Activated CD8-positive, alpha-beta memory T cell treated with anti-CD3 and anti-CD28 coated beads, Interleukin-2, amount 50 U/mL, for 24 hours (primary cell): ENCODE data around the gene TSEN2.
"Not testable (repeated sequence)": the region's sequence is repeated elsewhere in the genome, so short reads cannot be mapped to it uniquely, and the experiment has no call there.

ENCODE experiments used
- DNase-seq: peaks from one replicate; pipeline ENCODE4 v3.0.0-alpha.2; 2020; ENCODE audit errors: extremely low read depth

The TSEN2 gene

GRCh38 chr3:12452361-12453330 is 31.6 kb upstream of the TSEN2 start:
- DNase-seq = no peak

DNA sequence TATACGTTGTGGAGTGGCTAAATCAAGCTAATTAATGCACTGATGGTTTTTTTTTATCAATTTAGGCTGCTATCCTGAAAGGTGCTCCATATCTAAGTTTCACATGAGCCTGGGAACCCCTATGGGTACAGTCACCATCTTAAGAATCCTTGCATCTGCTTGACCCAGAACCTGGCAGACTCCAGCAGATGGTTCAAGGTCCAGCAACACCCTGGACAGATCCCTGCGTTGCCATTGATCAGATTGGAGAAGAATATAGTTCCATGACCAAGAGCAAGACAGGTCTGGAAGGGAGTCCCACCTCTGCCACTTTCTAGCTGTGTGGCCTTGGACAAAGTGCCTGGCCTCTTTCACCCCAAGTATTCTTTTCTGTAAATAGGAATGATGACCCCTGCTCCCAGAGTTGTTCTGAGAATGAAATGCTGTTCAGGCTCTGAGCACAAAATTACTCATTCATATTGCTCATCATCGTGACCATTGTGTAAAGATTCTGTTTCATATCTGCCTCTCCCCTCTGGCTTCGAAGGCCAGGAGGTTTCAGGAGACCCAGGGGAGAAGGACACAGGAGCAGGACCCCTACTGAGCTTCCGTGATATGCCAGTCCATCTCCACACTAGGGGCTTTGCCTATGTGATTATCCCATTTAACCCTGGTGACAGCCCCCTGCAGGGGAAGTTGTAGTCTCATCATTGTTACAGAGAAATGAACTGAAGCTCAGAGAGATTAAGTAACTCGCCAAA is 30.0 kb upstream of the TSEN2 start:
- no peak for DNase-seq

DNA sequence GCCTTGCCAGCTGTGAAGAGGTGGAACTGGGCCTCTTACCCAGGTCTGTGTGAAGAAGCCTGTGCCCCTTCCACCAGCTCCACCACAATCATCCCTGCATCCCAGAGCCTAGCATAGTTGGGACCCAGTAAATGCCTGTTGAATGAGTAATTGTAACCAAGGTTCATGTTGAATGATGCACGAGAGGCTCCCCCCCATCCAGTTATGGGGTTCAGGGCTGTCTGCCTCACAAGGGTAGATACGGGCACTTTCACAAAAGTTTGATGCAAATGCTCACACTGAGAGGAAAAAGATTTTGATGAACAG is 29.5 kb upstream of the TSEN2 start:
- no peak for DNase-seq

GRCh38 chr3:12455740-12456139 is 28.5 kb upstream of the TSEN2 start:
- DNase-seq = no peak

GRCh38 chr3:12456441-12456840 is 27.8 kb upstream of the TSEN2 start:
- DNase-seq = no peak

- not testable (repeated sequence) for DNase-seq
Measured at GRCh38 chr3:12457380-12457779, 26.9 kb upstream of the TSEN2 start.

GRCh38 chr3:12458901-12459300 is 25.4 kb upstream of the TSEN2 start:
- no peak for DNase-seq

- DNase-seq = no peak
Measured at GRCh38 chr3:12460127-12460526, 24.2 kb upstream of the TSEN2 start.

DNA sequence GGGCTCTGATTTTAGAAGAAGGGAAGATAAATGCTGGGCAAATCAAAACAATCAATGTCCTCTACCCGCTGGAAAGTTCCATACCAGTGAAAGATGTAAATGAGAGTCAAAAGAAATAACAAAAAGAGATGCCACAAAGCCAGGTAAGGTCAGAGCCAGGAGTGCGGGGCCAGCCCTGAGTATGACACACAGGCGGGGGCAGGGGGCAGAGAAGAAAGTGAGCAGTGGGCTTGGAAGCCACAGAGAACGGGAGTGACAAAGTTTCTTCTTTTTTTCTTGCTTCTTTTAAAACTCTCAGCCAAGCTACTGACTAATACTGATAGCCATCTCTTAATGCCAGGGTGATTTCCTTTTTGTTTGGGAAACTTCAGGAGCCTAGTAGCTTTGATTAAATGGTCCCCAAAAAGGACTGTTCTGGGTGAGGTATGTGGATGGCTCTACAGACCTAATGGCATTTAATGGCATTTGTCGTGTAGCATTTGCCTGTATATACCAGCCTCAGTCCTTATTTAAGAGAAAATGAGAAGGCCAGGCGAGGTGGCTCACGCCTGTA is 23.1 kb upstream of the TSEN2 start:
- no peak for DNase-seq

- no peak for DNase-seq
Measured at GRCh38 chr3:12462159-12462947, 21.9 kb upstream of the TSEN2 start.

DNA sequence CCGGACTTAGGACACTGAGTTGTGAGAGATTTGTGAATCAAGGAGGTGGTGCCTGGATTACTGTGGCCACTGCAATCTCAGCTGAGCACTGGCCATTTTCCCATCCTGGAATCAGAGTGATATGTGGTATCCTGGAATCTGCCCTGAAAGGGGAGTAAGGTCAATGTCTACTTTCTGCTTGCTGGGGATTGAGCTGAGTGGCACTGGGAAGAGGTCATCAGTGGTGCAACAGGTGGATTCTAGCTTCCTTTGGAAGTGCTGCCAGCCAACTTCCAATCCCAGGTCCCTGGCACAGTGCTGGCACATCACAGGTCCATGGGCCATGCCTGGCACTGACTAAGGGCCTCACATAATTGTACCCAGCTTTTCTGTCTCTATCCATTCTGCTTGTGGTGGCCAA is 20.6 kb upstream of the TSEN2 start:
- no peak for DNase-seq

DNA sequence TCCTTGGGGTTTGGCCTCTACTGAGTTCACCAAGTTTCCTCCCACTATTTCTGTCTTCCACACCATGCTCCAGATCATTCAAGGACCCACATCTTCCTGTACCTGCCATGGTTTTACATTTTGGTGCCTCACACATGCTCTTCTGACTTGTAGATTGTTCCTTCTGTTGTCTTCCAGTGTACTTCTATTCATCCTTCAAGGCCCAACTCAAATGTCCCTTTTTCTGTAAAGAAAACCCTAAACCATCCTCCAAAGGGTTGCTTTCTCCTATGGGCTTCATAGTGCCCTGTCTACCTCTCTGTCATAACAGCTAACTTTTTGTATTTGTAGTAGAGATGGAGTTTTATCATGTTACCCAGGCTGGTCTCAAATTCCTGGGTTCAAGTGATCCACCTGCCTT is 20.1 kb upstream of the TSEN2 start:
- DNase-seq = no peak

DNA sequence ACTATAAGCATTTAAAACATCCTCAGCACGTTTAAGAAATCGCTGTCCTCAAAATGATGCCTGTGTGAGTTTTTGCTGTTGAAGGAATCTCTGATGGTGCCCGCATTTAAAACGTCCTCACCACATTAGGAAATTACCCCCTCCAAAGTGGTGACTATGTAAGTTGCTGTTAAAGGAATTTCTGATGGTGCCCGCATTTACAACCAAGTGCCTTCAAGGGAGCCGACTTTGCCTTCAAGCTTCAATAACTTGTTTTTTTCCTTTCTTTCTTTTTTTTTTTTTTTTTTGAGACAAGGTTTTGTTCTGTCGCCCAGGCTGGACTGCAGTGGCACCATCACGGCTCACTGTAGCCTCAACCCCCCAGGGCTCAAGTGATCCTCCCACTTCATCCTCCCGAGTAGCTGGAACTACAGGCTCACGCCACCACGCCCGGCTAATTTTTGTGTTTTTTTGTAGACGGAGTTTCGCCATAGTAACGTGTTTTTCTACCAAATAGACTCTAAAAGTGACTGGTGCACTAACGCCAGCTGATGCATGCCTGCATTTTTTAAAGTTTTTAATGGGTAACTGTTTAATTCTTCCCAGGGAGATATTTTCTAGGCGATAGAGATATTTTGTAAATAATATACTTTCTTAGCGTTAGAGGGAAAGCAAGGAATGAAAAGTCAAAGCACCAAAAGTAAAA is 19.0 kb upstream of the TSEN2 start:
- DNase-seq = no peak

GRCh38 chr3:12465836-12466225 is 18.4 kb upstream of the TSEN2 start:
- DNase-seq = no peak

DNA sequence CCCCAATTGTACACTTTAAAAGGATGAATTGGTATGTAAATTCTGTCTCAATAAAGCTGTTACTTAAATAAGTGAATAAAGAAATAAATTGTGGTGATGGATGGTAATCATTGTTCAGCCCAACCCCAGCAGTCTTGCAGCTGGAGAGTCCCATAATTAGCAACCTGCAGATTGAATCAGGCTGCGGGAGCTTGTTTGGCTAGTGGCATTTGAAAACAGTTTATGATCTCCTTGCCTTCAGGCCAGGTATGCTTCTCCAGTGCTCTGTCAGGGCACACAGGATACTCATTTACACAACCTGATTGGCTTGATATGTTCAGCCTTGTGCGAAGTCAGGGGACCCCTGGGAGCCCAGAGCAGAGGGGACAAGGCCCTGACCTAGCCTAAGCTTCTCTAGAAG is 16.5 kb upstream of the TSEN2 start:
- no peak for DNase-seq

- no peak for DNase-seq
Measured at GRCh38 chr3:12468276-12468675, 16.0 kb upstream of the TSEN2 start.

- DNase-seq = no peak
Measured at GRCh38 chr3:12468757-12469156, 15.5 kb upstream of the TSEN2 start.

- DNase-seq = not testable (repeated sequence)
Measured at GRCh38 chr3:12469222-12469621, 15.1 kb upstream of the TSEN2 start.

DNA sequence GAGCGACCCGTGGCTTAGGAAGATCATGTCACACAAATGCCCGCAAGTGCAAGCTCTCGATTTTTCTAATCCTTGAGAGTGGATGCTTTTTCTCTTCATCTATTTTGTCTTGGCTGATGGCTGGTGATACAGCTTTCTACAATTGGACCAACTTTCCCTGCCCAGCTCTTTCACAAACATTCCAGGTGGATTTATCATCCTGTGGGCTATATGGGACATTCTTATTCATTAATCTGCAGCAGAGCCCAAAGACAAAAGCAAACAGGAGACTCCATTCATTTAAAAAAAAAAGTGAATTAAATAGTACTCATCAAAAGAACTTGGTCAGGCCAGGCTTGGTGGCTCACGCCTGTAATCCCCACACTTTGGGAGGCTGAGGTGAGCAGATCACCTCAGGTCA is 14.2 kb upstream of the TSEN2 start:
- no peak for DNase-seq

- no peak for DNase-seq
Measured at GRCh38 chr3:12470680-12471079, 13.6 kb upstream of the TSEN2 start.

GRCh38 chr3:12471241-12471640 is 13.0 kb upstream of the TSEN2 start:
- peak; percentile 42 for DNase-seq
